Stomach (tissue), 4 donors: ENCODE results near the gene HBD.

Source experiments
- CTCF ChIP-seq, 7 experiments: fragments of 450-650 bp in 4 of 7; fragments of 200-600 bp in 3 of 7; sonication (generic) in 3 of 7; IDR thresholded peaks; one replicate each; pipeline ENCODE4 v1.5.1; 2016 to 2019; ENCODE audit warnings: antibody characterized with exemption in 7 of 7, control low read depth in 2 of 7, mild to moderate bottlenecking in 1 of 7
- POLR2A ChIP-seq, 4 donors: fragments of 450-650 bp; IDR thresholded peaks; one replicate each; pipeline ENCODE4 v1.6.1; 2016; ENCODE audit warnings: antibody characterized with exemption in 4 of 4, control low read depth in 2 of 4, mild to moderate bottlenecking in 1 of 4, moderate library complexity in 1 of 4
- POLR2AphosphoS5 ChIP-seq, 3 donors: sonication (generic); formaldehyde crosslinking; IDR thresholded peaks; one replicate each; pipeline ENCODE4 v1.6.1; 2016; ENCODE audit warnings: antibody characterized with exemption in 3 of 3

DNA sequence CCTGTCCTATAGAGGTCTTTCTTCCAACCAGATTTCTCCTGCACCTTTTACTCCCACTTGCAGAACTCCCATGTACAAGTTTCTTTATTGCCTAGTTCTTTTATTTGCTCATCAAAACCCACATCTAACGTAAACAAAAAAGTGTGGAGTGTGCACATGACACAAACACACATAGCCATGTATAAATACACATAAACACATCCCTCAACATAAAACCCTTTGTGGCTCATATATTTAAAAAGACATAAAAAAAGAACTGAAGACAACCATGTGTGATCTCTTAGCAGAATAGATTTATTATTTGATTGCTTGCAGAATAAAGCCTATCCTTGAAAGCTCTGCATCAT, 18.6 kb upstream of the HBD start:
- TF ChIP-seq CTCF (IDR thresholded peaks at IDR 0.05) (no peak), POLR2A (IDR thresholded peaks at IDR 0.05) (no peak), POLR2AphosphoS5 (IDR thresholded peaks at IDR 0.05) (no peak)
